GM19193 (cell line): ENCODE results near the gene CRIP1.

ENCODE experiments used
- POLR2A ChIP-seq: IDR thresholded peaks from 4 replicates; pipeline ENCODE4 v1.6.1; 2011; ENCODE audit not compliant: insufficient read depth, insufficient read length; ENCODE audit errors: extremely low read depth

Gene CRIP1

GRCh38 chr14:105531894-105532623, 45.4 kb downstream of the CRIP1 start:
- TF ChIP-seq POLR2A: no peak

- no peak for TF ChIP-seq POLR2A
These were observed 46.1 kb downstream of the CRIP1 start for GRCh38 chr14:105532735-105533141.

DNA sequence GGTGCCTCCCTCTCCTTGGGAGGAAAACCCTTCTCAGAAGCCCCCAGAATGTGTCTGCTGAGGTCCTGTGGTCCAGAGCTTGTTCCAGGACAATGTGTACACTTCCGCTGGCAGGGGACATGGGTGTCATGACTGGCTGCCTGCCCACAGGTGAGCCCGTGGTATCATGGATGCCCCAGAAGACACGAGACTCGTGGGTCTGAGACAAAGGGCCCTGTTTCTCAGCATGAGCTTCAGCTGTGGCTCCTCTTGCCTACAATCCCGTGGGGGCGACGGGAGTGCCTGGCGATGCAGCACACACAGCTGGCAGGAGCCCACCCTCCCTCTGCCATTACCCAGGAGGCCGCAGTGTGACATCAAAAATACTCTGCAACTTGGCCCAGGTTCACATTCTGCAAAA, 46.7 kb downstream of the CRIP1 start:
- TF ChIP-seq POLR2A: no peak

GRCh38 chr14:105533811-105534498, 47.3 kb downstream of the CRIP1 start:
- TF ChIP-seq POLR2A: no peak

DNA sequence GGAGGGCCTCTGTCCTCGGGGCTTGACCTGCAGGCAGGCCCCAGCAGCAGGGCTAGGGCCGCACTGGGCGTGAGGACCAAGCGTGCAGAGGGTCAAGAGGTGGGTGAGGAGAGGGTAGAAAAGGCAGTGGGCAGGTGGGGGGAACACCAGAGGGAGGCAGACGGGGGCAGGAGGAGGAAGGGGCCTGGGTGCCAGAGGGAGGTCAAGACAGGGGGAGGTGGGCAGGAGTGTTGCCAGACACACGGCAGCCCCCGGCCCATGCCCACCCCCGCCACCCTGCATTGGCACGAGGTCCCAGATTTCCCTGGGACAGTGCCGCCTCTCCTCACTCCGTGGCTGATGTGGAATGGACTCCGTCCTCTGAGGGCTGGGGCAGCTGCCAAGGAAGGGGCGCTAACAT, 47.9 kb downstream of the CRIP1 start:
- no peak for TF ChIP-seq POLR2A

DNA sequence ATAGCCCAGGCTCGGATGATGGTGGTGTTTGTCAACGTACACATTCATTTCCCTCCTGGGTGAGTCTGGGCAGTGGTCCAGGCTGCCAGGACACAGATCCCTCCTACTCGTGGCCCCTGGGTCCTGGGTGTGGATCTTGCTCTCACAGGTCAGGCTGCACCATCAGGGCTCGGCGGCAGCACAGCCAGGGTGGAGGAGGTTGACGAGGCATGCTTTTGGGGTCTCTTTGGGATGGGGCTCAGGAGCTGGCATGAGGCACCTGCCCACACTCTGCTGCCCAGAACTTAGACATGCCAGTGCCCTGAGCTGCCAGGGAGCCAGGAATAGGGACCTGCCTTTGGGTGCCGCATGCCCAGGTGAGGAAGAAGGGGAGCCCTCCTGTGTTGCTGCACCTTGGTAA, 49.4 kb downstream of the CRIP1 start:
- TF ChIP-seq POLR2A: no peak

GRCh38 chr14:105536691-105537579, 50.2 kb downstream of the CRIP1 start:
- TF ChIP-seq POLR2A: no peak

DNA sequence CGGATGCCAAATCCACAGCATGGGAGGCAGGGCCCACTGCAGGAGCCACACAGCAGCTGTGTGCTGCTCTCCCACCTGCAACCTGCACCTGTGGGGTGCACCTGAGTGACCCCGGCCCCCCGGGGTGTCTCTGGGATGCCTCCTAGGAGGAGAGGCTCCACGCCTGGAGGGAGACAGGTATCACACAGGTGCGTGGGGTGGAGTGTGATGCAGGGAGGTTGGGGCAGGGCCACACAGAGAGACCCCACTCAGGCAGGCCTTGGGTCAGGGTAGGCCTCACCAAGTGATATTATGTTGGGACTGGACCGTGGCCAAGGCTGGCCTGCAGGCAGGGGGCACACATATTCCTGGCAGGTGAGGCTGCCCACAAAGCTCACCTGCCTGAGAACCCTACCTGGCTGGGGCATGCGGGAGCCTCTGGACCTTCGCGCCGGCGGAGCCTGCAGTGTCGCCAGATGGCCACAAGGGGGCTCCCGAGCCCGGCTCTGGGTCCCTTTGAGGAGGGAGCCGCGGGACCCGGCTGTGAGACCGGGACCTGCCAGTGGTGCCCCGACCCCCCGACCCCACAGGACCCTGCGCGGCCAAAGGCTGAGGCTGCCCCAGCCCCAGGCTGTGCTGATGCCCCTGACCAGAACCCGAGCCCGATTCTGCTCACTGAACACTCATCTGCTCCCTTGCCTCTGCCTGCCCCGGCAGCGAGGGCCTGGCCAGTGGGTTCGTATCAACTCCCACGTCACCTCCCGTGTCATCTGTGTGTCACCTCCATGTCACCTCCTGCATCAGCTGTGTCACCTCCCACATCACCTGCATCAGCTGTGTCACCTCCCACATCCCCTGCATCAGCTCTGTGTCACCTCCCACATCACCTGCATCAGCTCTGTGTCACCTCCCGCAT, 51.1 kb downstream of the CRIP1 start:
- no peak for TF ChIP-seq POLR2A
